Measurements from ENCODE around the gene FTO.

FTO gene

DNA sequence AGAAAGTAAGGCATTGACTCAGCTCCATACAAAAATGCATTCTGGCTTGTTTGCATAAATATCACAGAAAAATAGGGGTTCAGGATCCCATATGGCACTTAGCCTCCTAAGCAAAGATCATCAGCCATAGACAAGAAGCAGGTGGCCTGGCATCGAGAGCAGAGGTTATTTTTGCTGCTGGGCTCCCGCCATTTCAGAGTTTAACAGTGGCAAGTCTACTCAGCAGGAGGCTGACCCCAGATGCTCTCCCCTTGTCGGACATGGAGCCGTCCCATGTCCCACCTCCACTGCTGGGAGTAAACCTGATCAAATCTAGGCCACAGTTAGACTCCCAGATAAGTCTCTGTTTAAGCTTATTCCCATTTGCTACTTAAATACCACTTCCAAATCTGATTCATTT is 269.1 kb downstream of the FTO start:
- DNase-seq, result no peak

DNA sequence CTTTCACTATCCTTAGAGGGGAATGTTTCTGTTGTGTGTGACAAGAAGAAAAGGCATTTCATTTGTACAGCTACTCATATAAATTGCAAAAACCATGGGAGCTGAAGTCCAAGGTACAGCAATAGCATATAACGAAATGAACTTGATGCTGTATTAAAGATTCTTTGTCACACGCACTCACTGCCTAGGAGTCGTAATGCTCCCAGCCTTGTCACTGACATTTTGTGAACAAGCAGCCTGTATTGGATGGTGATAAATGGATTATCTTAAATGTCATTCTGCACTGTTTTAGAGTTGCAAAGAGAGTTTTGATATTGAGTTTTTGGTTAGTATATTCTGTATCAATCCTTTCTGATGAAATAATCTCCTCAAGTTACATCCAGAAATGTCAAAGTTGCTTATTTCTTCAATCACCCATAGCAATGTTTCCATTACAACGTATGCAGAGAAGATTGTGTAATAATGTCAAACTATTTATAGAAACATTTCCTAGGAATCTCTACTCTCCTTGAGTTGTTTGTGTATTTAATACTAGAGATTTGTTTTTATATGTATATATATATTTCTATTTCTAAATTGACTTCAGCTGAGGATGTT is 270.6 kb downstream of the FTO start:
- no peak for DNase-seq

DNA sequence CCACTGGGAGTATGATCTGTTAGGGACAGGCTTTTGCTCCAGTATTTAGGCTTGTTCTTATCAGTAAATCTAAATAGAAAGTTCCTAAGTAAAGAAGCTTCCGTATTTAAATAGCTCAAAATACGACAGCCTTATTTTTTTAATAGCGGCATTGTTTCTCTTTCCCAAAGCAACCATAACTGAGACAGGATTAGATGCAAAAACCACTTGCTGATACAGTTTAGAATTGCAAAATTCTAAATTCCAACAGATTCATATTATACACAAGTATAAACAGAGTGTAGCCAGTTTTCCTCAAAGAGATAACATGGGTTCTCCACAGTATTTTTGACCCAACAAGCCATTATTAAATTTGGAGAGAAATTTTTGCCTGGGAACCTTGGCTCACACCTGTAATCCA is 276.7 kb downstream of the FTO start:
- DNase-seq, result no peak

DNA sequence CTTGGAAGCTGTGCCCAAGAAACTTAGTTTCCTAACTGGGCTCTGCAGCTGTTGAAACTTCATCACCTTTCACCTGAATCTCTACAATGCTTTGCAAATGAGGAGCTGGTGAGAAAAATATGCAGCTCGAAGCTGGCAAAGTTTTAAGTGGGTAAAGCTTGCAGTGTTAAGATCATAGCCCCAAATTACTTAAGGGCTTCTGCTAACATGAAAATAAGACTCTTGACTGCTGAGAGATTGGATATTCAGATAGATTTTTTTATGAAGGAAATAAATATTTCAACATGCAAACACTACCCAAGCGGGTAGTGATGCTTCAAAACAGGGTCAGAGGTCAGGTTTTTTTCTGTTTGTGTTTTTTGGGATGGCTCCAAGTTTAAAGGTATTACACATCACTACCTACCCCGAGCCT is 278.7 kb downstream of the FTO start:
- DNase-seq, result no peak

DNA sequence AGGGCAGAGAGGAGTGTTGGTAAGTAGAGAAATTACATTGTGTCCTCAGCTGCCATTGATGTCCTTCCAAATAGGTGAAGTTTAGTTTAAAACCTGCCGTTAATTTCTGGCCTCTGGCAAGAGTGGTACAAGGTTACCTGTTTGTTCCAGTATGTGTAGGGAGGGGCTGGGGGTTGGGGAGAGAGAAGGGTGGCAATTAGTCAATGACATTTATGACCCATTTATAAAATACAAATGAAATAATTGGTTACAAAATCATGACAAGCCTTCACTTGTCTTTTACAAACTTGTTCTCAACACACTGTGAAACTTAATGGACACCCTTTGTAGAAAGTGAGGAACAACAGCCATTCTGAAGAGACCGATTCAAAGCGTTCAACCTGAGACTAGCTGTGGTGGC is 281.0 kb downstream of the FTO start:
- no peak for DNase-seq

DNA sequence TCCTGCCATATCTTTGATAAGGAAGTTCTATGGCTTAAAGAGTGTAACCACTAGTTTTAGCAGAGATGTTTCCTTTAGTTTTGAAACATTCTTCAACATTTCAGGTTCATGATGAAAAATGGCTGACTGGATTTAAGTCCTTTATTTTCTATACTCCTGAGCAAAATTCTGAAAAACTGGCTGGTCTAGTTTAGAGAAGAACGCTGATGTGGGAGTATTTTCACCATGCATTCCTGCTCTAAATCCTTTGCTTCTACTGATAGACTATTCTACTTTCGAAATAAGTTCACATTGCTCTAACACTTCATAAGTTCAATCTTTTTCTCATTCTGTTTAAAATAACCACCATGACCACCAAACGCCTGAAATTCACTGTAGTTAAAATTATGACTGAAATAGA is 281.9 kb downstream of the FTO start:
- DNase-seq, result no peak

DNA sequence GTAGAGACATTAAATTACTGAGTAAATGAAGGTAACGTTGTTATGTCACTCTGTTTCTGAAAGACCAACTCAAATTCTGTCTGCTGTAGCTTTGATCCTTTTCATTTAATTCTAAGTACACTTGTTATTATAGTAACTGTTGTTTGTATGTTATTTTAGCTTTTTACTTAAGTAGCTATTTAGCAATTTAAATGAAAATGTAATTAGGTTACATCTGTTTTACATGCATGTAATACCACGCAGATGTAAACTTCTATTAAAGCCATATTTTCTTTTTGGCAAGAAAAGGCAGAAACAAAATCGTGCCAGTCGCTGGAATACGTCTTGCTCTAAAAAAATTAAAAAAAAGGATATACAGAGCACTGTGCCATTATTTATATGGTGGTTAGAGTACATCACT is 282.8 kb downstream of the FTO start:
- no peak for DNase-seq

DNA sequence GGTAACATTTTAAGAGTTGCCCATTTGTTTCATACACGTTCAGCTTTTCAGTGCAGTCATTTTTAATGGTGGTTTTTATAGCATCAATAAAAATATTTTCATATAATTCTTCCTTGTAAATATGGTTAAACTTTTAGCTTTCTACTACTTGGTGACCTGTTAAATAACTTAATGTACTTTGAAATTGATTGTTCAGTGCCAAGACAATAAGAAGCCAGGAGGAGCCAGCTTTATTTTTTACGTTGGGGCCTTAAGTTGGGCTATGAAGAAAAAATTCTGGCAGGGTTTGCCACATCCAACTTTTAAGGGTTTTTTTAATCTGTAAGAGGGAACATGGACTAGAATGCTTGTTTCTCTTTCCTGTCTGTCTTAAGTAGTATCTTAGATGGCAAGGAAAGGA is 284.2 kb downstream of the FTO start:
- no peak for DNase-seq

DNA sequence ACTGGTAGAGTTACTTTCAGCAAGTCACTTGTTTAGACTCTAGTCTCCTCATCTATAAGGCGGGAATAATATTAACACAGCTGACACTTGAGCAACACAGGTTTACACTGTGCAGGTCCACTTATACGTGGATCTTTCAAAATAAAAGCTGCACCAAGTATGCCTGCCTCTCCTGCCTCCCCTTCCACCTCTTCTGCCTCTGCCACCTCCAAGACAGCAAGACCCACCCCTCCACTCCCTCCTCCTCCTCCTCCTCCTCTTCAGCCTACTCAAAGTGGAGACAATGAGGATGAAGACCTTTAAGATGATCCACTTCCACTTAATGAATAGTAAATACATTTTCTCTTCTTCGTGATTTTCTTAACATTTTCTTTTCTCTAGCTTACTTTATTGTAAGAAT is 285.6 kb downstream of the FTO start:
- DNase-seq, result no peak

DNA sequence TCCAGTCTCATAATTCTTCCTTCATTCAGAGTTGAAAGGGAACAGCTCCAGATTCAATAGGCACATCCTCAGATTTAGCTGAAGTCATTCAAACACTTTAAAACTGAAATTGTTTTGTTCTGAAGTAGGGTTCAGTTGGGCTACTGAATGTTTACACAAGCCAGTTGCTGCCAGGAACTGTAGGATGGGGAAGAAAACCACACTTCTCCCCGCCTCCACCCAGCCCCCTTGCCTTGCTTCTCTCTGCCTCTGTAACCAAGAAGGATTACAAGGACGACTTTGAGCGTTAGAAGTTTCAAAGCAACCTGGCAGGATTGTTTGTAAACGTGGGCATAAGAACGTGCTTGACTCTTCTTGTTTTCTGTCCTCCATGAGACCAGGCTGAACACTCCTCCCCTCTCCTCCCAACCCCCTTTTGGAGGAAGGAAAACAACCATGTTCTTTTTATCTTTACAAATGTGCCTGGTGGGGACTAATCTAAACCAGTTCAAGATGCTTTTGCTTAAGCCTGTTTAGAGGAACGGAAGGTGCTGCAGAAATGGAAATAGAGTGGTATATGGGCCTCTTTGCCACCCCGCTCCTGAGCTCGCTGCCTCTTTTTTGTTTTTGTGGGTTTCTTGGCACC is 287.9 kb downstream of the FTO start:
- DNase-seq, result no peak

DNA sequence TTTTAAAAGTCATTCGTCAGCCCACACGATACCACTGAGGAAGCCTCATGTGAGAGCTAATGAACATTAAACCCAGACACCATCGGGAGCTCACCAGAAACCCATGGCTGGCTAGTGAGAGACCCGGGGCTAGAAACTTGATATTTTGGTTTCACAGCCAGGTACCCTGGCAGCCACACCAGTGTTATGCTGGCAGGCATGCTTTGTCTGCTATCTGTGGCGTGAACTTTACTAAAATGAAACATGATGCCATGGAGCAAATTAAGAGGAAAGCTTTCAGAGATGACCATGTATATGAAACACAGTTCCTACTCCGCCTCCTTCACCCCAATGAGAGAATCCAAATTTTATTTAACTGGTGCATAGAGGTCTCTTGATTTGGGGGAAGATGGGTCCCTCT is 291.4 kb downstream of the FTO start:
- DNase-seq, result no peak

DNA sequence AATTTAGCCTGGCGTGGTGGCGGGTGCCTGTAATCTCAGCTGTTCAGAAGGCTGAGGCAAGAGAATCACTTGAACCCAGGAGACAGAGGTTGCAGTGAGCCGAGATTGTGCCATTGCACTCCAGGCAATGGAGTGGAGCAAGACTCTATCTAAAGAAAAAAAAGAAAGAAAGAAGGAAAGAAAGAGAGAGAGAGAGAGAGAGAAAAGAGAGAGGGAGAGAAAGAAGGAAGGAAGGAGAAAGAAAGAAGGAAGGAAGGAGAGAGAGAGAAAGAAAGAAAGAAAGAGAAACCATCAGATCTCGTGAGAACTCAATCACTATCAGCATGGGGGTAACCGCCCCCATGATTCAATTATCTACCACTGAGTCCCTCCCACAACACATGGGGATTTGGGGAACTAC is 293.0 kb downstream of the FTO start:
- no peak for DNase-seq

DNA sequence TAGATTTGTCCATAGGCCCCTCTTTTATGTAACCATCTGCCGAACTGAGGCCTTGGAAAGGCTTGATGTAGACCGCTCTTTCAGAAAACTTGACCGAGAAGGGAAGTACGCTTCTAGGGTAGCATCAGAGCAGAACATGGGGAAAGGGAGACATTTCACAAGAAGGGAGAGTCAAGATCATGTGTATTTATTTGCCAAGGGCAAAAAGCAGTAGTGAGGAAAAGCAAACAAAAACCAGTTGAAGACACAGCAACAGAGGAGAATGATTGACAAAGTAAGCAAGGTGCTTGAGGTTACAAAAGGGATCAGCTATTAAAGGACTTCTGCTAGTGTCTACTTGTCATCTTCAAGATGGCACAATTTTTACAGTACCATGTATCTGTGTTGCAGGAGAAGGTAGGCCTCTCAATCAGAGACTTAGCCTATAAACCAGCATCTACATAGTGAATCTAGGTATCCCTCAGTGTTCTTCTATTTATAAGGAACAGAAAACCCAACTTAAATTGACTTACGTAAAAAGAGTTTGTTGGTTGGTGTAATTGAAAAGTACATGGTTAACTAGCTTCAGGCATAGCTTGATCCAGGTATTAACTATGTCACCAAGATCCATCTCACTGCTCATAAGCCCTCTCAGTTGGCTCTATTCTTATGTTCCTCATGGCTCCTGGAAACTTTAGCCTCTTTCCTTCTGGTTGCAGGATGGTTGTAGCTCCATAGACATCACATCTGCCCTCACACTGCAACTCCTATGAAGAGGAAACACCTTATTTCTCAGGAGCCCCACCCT is 294.3 kb downstream of the FTO start:
- DNase-seq, result no peak

DNA sequence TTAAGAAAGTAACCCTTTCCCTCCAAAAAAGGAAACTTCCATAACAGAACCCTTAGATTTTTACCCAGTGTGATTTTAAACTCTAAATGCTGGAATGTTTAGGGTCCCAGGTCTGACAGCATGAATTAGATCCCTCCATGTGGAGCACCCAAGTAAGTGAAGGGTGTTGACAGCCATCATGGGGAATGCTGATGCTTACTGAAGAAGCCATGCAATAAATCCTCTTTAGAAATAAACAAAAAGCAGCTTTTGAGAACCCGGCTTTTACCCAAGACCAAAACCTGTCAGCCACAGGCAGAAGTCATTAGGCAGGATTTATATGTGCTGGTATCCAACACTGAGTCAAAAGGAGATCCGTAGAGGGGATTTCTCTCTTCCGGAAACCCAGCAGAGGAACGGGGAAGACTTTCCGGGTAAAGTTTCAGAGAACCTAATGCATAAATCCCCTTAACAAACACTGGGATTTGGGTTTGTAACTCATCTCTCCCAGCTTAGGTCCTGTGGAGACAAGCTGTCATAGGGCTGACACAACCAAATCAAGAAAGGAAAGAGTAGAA is 295.1 kb downstream of the FTO start:
- no peak for DNase-seq

DNA sequence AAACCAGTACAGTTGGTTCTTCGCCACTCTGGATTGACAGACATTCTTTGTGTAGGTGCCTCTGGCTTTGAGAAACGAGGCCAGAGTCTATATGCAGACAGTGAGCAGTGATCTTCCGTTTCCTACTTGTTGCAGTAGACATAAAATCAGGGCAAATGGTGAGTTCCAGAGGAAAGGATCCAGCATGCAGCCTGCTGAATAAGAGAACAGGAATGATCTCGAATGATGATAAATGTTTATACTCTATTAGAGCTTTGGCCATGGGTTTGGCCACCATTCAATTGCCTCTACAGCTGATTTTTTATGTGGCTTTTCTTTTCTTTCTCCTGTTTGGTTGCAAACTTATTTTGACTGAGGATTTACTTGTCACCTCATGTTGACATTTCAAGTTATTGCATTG is 295.9 kb downstream of the FTO start:
- DNase-seq, result no peak

DNA sequence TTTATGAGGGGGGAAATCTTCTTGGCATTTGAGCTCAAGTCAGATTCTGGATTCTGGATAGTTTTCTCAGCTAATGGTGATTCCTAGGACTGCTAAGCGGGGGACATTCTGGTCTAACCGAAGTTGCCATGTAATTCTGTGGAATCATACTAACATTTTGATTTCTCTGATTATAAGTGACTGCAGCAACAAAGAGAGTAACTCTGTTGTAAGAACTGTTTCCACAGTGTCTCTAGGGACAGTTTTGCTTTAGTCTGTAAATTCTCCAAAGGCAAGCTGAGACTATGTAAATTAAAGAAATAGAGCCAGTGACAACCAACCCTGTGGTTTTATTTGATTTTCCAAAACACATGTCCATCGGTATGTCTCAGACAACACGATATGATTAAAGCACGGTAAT is 296.4 kb downstream of the FTO start:
- DNase-seq, result no peak

DNA sequence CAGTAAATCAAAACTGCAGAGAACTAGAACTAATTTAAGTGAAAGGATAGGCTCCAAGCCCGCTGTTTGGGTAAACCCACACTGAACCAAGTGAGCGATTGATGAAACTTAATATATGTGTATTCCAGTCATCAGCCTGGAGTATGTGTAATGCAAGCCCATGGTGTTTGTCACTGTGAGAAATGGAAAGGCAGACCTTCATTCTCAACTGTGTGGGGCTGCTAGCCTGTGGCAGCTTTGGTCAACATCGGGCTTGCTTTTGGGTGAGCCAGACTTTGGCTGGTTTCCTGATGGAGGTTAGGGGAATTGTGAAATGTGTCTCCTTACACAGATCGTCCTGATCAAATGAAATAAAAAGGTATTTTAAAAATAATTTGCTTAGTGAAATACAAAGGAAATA is 302.7 kb downstream of the FTO start:
- DNase-seq, result no peak

DNA sequence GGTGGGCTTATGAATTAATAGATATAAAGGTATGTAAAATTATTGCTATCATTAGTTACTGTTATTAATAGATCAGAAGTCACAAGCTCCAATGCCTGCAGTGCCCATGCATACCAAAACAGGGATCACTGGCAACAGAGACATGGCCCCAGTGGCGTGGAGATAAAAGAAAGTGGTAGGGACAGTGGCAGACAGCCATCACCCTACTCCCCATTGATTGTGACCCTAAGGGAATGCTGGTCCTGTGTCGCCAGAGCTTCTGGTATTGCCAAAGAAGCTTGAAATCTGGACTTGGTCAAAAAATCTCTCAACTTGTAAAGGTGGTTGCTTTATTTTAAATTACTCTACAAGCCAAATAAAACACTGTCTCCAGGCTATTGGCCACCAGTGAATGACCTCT is 303.5 kb downstream of the FTO start:
- DNase-seq, result no peak

DNA sequence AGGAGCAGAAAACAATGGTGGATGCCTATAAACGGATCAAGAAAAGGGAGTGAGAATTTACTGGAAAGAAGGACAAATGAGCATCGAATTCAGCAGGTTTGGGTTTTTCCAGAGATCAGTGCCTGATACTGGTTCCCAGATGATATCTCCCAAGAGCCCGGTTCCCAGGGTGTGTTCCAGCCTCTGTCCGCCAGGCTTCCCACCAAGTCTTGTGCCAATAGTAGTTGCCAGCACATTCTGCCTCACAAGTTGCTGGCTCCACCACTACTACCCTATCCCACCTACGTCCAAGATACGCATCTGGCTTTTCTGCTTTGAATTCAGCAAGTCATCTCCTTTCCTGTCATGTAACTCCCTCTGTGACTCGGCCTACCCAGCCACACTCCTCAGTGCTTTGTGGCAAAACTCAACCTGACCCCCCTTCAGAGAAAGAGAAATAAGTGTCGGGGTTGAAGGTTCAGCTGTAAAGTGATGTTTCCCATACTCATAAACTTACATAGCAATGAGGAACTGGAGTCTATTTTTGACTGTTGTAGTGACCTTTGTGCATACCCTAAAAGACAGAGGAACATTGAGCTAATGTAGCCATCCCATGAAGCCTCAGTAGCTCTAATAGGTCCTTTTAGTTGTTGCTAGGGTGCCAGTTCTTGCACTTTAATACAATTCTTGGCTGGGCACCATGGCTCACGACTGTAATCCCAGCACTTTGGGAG is 305.7 kb downstream of the FTO start:
- no peak for DNase-seq

DNA sequence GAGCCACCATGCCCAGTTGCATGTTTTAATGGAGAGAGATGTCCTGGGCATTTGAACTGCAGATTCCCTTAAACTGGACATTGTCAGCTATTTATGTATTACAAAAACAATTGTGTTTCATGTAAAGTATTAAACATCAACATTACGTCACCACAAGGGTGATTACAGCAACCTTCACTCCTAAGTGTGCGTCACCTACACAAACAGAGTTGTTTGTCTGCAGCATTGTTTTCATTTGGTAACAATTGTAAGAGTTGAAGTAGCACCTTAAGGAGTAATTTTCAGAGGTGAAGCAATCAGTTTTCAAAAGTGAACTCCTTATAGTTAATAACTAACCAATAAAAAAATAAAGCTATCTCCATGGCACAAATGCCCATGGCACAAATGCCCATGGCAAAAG is 311.2 kb downstream of the FTO start:
- DNase-seq, result no peak

DNA sequence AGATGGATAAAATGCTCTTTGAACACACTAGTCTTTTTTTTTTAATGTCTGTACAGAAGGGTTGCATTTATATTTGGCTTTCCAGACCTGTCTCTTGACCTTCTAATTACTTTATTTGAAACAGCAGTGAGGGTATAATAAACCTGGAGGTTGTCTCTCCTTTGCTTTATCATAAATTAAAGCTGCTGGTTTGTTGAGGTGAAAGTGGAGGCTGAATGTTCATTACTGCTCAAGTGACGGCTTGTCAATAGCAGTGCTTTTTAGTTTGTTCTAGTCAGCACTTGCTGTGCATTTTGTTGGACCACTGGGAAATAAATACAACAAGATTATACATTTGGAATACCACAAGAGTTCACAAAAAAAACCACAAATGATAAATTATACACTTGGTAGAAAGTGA is 318.4 kb downstream of the FTO start:
- no peak for DNase-seq

DNA sequence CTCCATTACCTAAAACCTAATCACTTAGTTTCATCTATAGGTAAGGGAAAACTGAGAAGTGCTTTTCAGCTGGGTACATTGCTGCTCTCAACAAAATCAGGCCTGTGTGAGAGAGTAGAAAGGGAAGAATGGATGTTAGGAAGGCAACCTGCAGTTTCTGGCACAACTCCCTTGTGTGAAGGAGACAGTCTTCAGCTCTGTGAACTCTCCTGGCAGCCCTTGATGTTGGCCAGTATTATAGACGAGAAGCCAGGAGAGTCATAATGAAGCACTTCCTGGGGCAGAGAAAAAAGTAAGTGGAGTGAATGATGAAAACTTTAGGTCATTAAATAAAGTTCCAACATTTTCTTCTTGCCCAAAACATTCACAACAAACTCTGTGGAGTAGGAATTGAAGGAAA is 322.5 kb downstream of the FTO start:
- no peak for DNase-seq

DNA sequence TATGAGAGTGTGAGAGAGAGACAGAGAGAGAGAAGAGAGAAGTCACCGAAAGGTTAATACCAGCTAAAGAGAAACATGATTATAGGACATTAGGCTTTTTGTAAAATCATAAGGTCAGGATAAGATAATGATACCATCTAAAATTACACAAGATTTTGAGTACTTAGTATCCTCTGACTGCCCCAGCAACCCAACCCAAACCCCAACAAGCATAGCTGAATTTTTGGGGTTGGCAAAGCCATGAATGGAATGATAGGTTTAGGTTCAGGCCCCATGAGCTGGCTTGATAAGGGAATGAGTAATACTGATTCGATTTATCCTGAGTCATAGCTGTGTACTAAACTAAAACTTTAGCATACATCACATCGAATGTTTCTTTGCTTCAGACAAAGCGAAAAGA is 323.1 kb downstream of the FTO start:
- no peak for DNase-seq

DNA sequence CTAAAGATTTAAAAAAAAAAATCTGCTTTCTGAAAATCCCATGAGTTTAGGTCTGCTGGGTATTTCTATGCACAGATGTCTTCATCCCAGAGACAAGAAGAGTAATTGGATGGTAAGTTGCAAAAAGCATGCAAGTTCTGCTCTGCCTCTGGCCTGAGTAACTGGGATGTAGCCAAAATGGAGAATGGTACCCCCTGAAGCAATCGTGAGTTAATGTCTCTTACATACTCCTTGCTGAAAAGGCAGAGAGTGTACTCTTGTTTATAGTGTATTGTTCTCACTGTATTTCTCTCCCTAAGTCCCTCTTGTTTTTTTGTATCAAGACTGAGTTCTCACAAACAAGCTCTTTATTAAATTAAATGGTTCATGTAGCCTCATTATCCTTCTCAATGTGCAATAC is 323.6 kb downstream of the FTO start:
- no peak for DNase-seq

Data from effector CD4-positive, alpha-beta T cell (primary cell).